Mesothelial cell of epicardium (in vitro differentiated cells): Measurements from ENCODE around the gene MRPL11. TPM values are rescaled to one million over a fixed set of nuclear protein-coding genes. Genes with fewer than 3 reads are reported as not detected.
A peak's percentile ranks its signal among the peaks of the same experiment; 100 is the strongest.

Source experiments
- DNase-seq, 2 experiments: peaks; one replicate each; pipeline ENCODE4 v3.0.0; 2021; ENCODE audit warnings: low spot score in 2 of 2; ENCODE audit not compliant: unreplicated experiment in 2 of 2
- H3K27ac Mint-ChIP-seq: 2 replicates; pipeline ENCODE4 v1.8.0; 2021; ENCODE audit warnings: mixed read lengths
- H3K27me3 Mint-ChIP-seq: 2 replicates; pipeline ENCODE4 v1.8.0; 2021; ENCODE audit warnings: low read depth, mixed read lengths
- H3K36me3 Mint-ChIP-seq: 2 replicates; pipeline ENCODE4 v1.8.0; 2021; ENCODE audit warnings: mixed read lengths
- H3K4me1 Mint-ChIP-seq: 2 replicates; pipeline ENCODE4 v1.8.0; 2021; ENCODE audit warnings: mixed read lengths
- H3K4me3 Mint-ChIP-seq: 2 replicates; pipeline ENCODE4 v1.8.0; 2021; ENCODE audit warnings: mild to moderate bottlenecking, moderate library complexity, mixed read lengths
- H3K9me3 Mint-ChIP-seq: 2 replicates; pipeline ENCODE4 v1.8.0; 2021; ENCODE audit warnings: mixed read lengths
- CTCF ChIP-seq: fragments of 200-600 bp; sonication (generic); IDR thresholded peaks from one replicate; pipeline ENCODE4 v1.5.0; 2021; ENCODE audit warnings: antibody characterized with exemption; ENCODE audit not compliant: unreplicated experiment
- total RNA-seq: library from RNA; stranded (reverse); gene quantifications from 3 replicates; pipeline ENCODE4 v1.2.1, GENCODE V29; 2021

The MRPL11 gene
- total RNA-seq, 1 donor from 2014 or later, result 49.7 TPM

DNA sequence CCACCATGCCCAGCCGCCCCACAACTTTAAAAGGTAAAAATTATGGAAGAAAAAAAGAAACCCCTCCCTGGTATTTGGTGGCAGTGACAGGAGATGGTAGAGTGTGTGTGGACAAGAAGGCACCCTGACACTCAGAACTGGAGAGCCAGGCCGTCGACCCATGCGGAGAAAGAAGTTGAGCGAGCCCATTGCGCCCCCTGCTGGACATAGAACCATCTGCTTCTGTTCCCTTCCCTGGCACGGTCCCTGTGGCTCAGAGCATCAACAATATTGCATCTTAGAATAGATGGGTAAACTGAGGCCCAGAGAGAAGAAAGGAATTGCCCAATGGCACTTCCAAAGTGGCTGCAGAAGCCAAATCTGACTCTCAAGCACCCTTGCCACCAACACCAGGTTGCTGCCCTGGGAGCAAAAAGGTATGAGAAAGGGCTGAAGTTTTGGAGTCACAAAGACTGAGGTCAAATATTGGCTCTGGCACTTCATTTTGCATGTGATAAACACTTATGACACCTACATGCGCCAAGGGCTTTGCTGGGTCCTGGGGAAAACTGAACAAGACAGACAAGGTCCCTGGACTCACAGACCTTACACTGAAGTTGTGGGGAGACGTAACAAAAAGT is 8.6 kb downstream of the MRPL11 start:
- DNase-seq, result peak; percentile 59 to 80
- no peaks in the 10 kb centered on the region for H3K9me3 Mint-ChIP-seq
- H3K4me1 Mint-ChIP-seq, result no peaks in the 10 kb centered on the region
- peaks cover 13% of the 10 kb centered on the region for H3K36me3 Mint-ChIP-seq
- H3K27ac Mint-ChIP-seq, result no peak overlapping the region
- H3K27me3 Mint-ChIP-seq, result no peaks in the 10 kb centered on the region
- TF ChIP-seq CTCF, result peak; percentile 89
- H3K4me3 Mint-ChIP-seq, result no peak overlapping the region

DNA sequence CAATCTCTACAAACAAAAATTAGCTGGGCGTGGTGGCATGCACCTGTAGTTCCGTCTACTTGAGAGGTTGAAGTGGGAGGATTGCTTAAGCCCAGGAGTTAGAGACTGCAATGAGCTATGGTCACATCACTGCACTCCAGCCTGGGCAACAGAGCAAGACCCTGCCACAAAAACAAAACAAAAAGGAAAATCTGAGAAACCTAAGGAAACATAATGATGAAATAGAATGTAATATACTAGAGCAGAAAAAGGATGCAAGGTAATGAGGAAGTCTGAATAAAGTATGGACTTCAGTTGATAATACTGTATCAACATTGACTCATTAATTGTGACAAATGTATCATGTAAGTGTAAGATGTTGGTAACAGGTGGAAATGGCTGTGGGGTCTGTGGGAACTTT is 9.7 kb downstream of the MRPL11 start:
- no peak for TF ChIP-seq CTCF
- no peak for DNase-seq
- H3K4me3 Mint-ChIP-seq, result no peak overlapping the region
- no peak overlapping the region for H3K27ac Mint-ChIP-seq
- no peaks in the 10 kb centered on the region for H3K9me3 Mint-ChIP-seq
- no peaks in the 10 kb centered on the region for H3K4me1 Mint-ChIP-seq
- no peaks in the 10 kb centered on the region for H3K27me3 Mint-ChIP-seq
- peaks cover 9% of the 10 kb centered on the region for H3K36me3 Mint-ChIP-seq

DNA sequence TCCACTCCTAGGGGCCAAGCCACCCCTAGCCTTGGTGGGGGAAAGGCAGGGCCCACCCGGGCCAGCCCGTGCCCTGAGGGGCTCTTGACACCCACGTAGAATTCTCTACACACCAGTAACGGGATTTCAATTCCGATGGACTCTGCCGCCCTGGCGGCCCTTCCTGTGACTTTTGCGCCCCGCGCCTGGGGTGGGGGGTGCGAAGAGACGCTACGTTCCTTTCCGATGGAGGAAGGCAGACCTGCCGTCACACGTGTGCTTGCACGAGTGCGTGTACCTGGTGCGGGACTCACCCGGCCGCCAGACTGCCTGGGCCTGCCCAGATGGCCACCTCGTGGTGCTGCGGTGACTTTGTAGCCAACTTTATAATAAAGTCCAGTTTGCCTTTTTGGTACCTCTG is 12.3 kb downstream of the MRPL11 start:
- no peaks in the 10 kb centered on the region for H3K4me1 Mint-ChIP-seq
- H3K9me3 Mint-ChIP-seq, result no peaks in the 10 kb centered on the region
- H3K36me3 Mint-ChIP-seq, result peaks cover 2% of the 10 kb centered on the region
- DNase-seq, result no peak
- H3K27ac Mint-ChIP-seq, result no peak overlapping the region
- no peak for TF ChIP-seq CTCF
- H3K4me3 Mint-ChIP-seq, result no peak overlapping the region
- peaks cover 4% of the 10 kb centered on the region for H3K27me3 Mint-ChIP-seq

DNA sequence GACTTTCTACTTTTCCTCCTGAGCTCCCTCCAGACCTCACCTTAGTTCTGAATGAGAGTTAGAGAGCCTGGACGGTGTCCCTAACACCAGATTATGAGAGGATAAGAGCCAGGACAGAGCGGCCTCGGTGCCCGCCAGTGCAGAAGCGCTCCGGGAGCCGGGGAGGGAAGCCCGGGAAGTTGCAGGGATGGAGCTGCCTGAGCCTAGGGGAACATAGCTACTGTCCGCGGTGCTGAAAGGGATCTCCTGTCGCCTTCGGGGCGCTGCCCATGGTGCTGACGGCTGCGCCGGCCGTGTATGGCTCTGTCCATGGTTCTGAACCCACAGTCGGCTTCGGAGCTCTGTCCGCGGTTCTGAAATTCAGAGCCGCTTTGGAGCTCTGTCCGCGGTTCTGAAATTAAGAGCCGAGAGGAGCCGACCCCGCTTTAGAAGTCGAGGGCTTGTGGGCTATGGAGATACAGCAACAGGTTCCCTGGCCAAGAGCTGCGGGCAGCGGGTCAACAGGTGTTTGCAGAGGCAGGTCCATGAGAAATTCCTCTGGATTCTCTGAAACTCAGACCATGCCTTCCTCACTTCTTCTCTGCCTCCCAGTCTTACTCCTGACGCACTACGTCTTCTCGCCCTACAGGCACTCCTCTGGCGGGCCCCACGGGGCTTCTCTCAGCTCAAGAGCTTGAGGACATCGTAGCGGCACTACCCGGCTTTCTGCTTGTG is 17.0 kb downstream of the MRPL11 start:
- Mint-ChIP-seq H3K27ac (no peak overlapping the region), H3K4me3 (no peak overlapping the region), H3K27me3 (peaks cover 46% of the 10 kb centered on the region), H3K9me3 (peaks cover 3% of the 10 kb centered on the region), H3K36me3 (no peaks in the 10 kb centered on the region), H3K4me1 (peaks cover 2% of the 10 kb centered on the region)
- TF ChIP-seq CTCF, result no peak
- peak; percentile 95 to 98 for DNase-seq

DNA sequence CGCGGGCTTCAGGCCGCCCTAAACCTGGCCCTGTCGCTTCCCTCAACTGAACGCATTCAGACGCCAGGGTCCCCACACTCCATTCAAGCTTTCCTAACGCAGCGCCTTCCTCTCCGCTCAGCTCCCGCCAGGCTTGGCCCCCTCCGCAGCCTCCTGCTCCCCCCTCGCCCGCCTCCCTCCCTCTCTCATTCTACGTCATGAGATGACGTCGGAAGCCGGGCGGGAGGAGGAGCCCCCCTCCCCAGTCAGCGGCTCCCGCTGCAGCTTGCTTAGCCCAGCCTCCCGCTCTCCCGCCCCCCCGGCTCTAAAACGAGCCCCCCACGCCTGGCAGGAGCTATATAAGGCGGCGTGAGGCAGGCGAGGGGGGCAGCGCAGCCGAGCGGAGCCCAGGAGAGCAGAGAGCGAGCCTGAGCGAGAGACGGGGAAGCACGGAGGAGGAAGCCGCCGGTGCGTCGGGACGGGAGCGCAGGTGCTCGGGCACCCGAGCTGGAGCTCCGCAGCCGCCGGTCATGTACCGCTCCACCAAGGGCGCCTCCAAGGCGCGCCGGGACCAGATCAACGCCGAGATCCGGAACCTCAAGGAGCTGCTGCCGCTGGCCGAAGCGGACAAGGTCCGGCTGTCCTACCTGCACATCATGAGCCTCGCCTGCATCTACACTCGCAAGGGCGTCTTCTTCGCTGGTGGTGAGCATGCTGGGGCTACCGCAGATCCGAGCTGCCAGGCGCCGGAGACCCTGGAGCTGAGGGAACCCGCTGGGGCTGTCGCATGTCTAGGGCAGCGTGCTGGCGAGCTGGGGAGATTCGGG is 17.8 kb downstream of the MRPL11 start, which contains the start of gene NPAS4:
NPAS4 (plus strand) TSS at position 365 of the 806 bp plus-strand sequence; CDS start at position 510, 145 bp downstream.
- Mint-ChIP-seq H3K36me3 (no peaks in the 10 kb centered on the region), H3K27me3 (peaks cover 53% of the 10 kb centered on the region), H3K4me1 (peaks cover 2% of the 10 kb centered on the region), H3K27ac (no peak within 1 kb of the TSS), H3K9me3 (peaks cover 3% of the 10 kb centered on the region), H3K4me3 (no peak within 1 kb of the TSS)
- DNase-seq, result no peak
- TF ChIP-seq CTCF, result no peak
